AG09309 (cell line): ENCODE measurements around the gene SBK2.

Source experiments
- DNase-seq: peaks from one replicate; pipeline ENCODE4 v3.0.0-alpha.2; 2010; ENCODE audit warnings: low read depth
- H3K4me3 ChIP-seq: 2 replicates; pipeline ENCODE4 v1.5.1; 2011; ENCODE audit warnings: mild to moderate bottlenecking, low read depth, low read length, moderate library complexity; ENCODE audit not compliant: control insufficient read depth
- CTCF ChIP-seq: IDR thresholded peaks from 2 replicates; pipeline ENCODE4 v1.5.1; 2011; ENCODE audit warnings: mild to moderate bottlenecking, low read depth, low read length, inconsistent platforms; ENCODE audit not compliant: insufficient read depth, control insufficient read depth; ENCODE audit errors: missing control alignments

The SBK2 gene

GRCh38 chr19:55486043-55486970 is 50.6 kb downstream of the SBK2 start:
- no peak for DNase-seq
- H3K4me3 ChIP-seq: peak overlapping the region; percentile 65
- TF ChIP-seq CTCF: peak; percentile 64

GRCh38 chr19:55485439-55486011 is 51.4 kb downstream of the SBK2 start:
- no peak for DNase-seq
- peak overlapping the region; percentile 65 for H3K4me3 ChIP-seq
- TF ChIP-seq CTCF: no peak

GRCh38 chr19:55484593-55485438 is 52.1 kb downstream of the SBK2 start, which contains the start of gene NAT14:
NAT14 (plus strand) TSS chr19:55485188; CDS start chr19:55485709, 521 bp downstream.
- H3K4me3 ChIP-seq: peak within 1 kb of the TSS; percentile 65
- DNase-seq: no peak
- no peak for TF ChIP-seq CTCF

GRCh38 chr19:55483706-55484592 is 53.0 kb downstream of the SBK2 start:
- no peak for DNase-seq
- TF ChIP-seq CTCF: no peak
- H3K4me3 ChIP-seq: peak overlapping the region; percentile 65

- H3K4me3 ChIP-seq: no peak overlapping the region
- no peak for DNase-seq
- TF ChIP-seq CTCF: no peak
Observed at GRCh38 chr19:55482967-55483705, 53.8 kb downstream of the SBK2 start.
